ENCODE data around the gene RPL35.

RPL35 gene

GRCh38 chr9:124861342-124862229 lies at the start of gene RPL35, which contains the start of gene ARPC5L:
RPL35 (minus strand) TSS chr9:124861957; CDS start chr9:124861912, 45 bp downstream.
ARPC5L (plus strand) TSS chr9:124862130; CDS start chr9:124869291, 7,161 bp downstream.
- Mint-ChIP-seq H3K4me1 (peaks cover 32% of the 10 kb centered on the region), H3K27me3 (ENCODE audit: low read depth) (no peaks in the 10 kb centered on the region), H3K4me3 (peak within 1 kb of the TSS; percentile 88 to 94 (median 92)), H3K9me3 (no peaks in the 10 kb centered on the region), H3K36me3 (ENCODE audit: low read depth) (peaks cover 32% of the 10 kb centered on the region), H3K27ac (peak within 1 kb of the TSS; percentile 96 to 98 (median 98))
- peak in 1 of 3 experiments; percentile 41 for TF ChIP-seq CTCF (IDR thresholded peaks at IDR 0.05; ENCODE audit: unreplicated experiment in 3 of 3)

GRCh38 chr9:124908098-124908497 lies 46.3 kb upstream of the RPL35 start:
- Mint-ChIP-seq H3K27ac (no peak overlapping the region), H3K9me3 (no peaks in the 10 kb centered on the region), H3K4me1 (no peaks in the 10 kb centered on the region), H3K4me3 (no peak overlapping the region), H3K36me3 (ENCODE audit: low read depth) (peaks cover 44% of the 10 kb centered on the region), H3K27me3 (ENCODE audit: low read depth) (no peaks in the 10 kb centered on the region)
- TF ChIP-seq CTCF (IDR thresholded peaks at IDR 0.05; ENCODE audit: unreplicated experiment in 3 of 3): no peak

GRCh38 chr9:124906966-124907365 lies 45.2 kb upstream of the RPL35 start:
- TF ChIP-seq CTCF (IDR thresholded peaks at IDR 0.05; ENCODE audit: unreplicated experiment in 3 of 3): no peak
- Mint-ChIP-seq H3K4me3 (no peak overlapping the region), H3K36me3 (ENCODE audit: low read depth) (peaks cover 45% of the 10 kb centered on the region), H3K9me3 (no peaks in the 10 kb centered on the region), H3K27me3 (ENCODE audit: low read depth) (no peaks in the 10 kb centered on the region), H3K27ac (no peak overlapping the region), H3K4me1 (no peaks in the 10 kb centered on the region)

GRCh38 chr9:124899845-124900244 lies 38.1 kb upstream of the RPL35 start:
- Mint-ChIP-seq H3K36me3 (ENCODE audit: low read depth) (peaks cover 38% of the 10 kb centered on the region), H3K9me3 (no peaks in the 10 kb centered on the region), H3K4me3 (no peak overlapping the region), H3K4me1 (no peaks in the 10 kb centered on the region), H3K27ac (no peak overlapping the region), H3K27me3 (ENCODE audit: low read depth) (no peaks in the 10 kb centered on the region)
- no peak for TF ChIP-seq CTCF (IDR thresholded peaks at IDR 0.05; ENCODE audit: unreplicated experiment in 3 of 3)

GRCh38 chr9:124897570-124898460 lies 36.1 kb upstream of the RPL35 start:
- Mint-ChIP-seq H3K9me3 (no peaks in the 10 kb centered on the region), H3K27ac (no peak overlapping the region), H3K27me3 (ENCODE audit: low read depth) (no peaks in the 10 kb centered on the region), H3K36me3 (ENCODE audit: low read depth) (peaks cover 45% of the 10 kb centered on the region), H3K4me1 (no peaks in the 10 kb centered on the region), H3K4me3 (no peak overlapping the region)
- no peak for TF ChIP-seq CTCF (IDR thresholded peaks at IDR 0.05; ENCODE audit: unreplicated experiment in 3 of 3)
